GM18507 (cell line): ENCODE results near the gene PPT2.
"Not testable (repeated sequence)": the region's sequence is repeated elsewhere in the genome, so short reads cannot be mapped to it uniquely, and the experiment has no call there.

Source experiments
- DNase-seq: peaks from one replicate; pipeline ENCODE4 v3.0.0; 2011; ENCODE audit warnings: low read depth; ENCODE audit not compliant: insufficient read length; ENCODE audit errors: extremely low spot score
- FAIRE-seq: peaks from 2 replicates; lab custom pipeline; 2011; peaks lifted over from hg19 to GRCh38; lab: Jason Lieb, UNC

The PPT2 gene

DNA sequence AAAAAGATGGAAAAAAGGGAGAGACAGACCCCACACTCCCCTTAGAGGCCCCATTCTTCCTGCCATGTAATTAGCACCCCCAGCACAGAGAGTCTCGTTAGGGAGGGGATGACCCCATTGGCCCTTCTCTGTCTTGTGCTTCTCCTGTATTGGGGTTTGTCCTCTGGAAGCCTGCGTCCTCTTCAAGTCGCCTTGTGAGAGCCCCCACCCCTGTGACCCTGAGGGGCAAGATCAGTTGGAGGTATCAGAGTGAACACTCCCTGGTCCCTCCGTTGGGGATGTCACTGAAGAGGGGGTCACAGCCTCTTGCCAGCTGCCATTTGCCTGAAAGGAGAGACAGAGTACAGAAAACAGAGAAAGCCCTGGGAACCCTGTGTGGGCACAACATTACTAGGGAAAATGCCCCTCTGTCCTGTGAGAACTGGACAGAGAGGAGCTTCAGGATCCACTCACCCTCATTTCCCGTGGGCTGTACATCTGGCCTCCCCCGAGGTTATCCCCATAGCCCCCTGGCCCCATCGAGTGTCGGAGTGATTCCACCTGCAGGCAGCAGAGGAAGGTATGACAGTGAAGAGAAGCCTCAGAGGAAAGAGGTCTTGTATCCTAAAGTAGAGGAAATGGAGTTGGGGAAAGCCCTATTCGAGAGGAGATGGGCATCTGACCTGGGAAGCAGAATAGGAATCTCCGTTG lies 32.4 kb downstream of the PPT2 start:
- DNase-seq, FAIRE-seq: not testable (repeated sequence)

- FAIRE-seq (no peak), DNase-seq (no peak)
These were observed 33.2 kb downstream of the PPT2 start for GRCh38 chr6:32187009-32187709.

- FAIRE-seq, DNase-seq: not testable (repeated sequence)
These were observed 33.9 kb downstream of the PPT2 start for GRCh38 chr6:32187725-32188380.

- DNase-seq = no peak
- FAIRE-seq = no peak
These were observed 34.6 kb downstream of the PPT2 start for GRCh38 chr6:32188381-32189068.

- FAIRE-seq (no peak), DNase-seq (no peak)
These were observed 35.3 kb downstream of the PPT2 start for GRCh38 chr6:32189069-32189741.

DNA sequence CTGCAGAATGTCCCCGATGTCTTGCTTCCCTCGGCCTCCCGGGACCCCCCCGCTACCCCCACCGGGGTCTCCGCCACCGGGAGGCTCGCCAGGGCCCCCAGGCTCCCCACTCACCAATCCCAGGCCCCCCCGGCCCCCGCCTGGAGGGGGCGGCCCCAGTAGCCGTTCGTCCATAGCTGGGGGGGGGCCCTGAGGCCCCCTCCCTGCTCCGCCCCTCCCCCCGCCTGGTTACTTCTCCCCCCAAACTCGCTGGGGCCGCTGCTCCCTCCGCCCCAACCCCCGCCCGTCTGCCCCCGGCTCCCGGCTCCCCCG lies 35.8 kb downstream of the PPT2 start:
- no peak for FAIRE-seq
- DNase-seq = no peak

GRCh38 chr6:32190054-32190851 lies 36.3 kb downstream of the PPT2 start, which contains the start of gene PBX2:
Gene PBX2, minus strand, starts transcription at chr6:32190202. Its CDS starts 287 bp downstream, at chr6:32189915.
- FAIRE-seq = peak; percentile 96
- DNase-seq = peak; percentile 64

- FAIRE-seq (no peak), DNase-seq (no peak)
These were observed 37.2 kb downstream of the PPT2 start for GRCh38 chr6:32190911-32191677.

DNA sequence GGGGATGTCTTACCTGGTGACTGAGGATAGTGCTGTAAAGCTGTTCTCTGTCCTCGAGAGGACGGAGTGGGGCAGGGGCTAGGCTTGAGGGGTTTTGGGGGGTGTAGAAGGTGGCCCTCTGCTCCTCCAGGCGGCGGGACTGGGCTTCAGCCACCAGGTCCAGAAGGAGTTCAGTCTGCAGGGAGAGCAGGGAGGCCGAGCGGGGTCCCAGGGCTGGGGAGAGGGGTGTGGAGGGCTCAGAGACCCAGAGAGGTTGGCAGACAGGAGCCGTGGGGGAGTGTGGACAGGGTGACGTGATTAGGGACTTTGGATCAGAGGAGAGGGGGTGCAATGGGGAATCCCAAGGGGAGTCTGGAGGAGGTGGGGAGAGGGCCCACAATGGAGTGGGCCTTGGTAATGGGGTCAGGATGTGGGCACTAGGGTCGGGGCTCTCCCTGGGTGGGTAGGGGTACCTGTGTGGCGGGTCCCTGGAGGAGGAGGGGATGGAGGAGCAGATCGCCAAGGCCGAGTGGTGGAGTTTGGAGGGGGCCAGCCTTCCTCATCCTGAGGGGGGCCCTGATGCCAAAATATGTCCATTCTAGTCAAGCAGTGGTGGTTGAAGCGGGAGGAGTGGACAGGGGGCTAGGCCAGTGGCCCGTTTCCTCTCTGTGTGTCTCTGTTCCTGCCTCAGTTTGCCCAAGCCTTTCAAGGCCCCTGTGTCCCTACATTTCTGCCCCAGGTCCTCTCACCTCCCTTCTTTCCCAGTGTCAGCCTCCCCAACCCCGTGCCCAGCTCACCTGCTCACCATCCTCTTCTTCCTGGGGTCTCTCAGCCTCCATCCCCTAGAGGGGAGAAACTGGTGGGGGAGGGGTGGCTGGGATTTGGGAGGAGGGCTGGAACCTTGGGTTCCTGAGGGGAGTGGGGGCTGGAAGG lies 38.0 kb downstream of the PPT2 start:
- DNase-seq (no peak), FAIRE-seq (no peak)

GRCh38 chr6:32192608-32193039 lies 38.7 kb downstream of the PPT2 start, which contains the start of gene GPSM3:
Gene GPSM3, minus strand, starts transcription at chr6:32192643. Its CDS starts 130 bp downstream, at chr6:32192513.
- DNase-seq (no peak), FAIRE-seq (peak; percentile 75)

DNA sequence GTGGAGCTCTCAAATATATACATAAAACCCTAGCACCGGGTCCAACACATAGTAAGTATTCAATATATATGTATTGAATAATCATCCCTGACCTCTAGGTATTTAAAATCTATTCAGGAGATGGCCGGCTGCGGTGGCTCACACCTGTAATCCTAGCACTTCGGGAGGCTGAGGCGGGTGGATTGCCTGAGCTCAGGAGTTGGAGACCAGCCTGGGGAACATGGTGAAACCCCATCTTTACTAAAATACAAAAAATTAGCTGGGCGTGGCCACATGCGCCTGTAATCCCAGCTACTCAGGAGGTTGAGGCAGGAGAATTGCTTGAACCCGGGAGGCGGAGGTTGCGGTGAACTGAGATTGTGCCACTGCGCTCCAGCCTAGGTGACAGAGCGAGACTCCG lies 39.2 kb downstream of the PPT2 start:
- not testable (repeated sequence) for FAIRE-seq, DNase-seq

- no peak for FAIRE-seq
These were observed 40.4 kb downstream of the PPT2 start for GRCh38 chr6:32194388-32194787.

DNA sequence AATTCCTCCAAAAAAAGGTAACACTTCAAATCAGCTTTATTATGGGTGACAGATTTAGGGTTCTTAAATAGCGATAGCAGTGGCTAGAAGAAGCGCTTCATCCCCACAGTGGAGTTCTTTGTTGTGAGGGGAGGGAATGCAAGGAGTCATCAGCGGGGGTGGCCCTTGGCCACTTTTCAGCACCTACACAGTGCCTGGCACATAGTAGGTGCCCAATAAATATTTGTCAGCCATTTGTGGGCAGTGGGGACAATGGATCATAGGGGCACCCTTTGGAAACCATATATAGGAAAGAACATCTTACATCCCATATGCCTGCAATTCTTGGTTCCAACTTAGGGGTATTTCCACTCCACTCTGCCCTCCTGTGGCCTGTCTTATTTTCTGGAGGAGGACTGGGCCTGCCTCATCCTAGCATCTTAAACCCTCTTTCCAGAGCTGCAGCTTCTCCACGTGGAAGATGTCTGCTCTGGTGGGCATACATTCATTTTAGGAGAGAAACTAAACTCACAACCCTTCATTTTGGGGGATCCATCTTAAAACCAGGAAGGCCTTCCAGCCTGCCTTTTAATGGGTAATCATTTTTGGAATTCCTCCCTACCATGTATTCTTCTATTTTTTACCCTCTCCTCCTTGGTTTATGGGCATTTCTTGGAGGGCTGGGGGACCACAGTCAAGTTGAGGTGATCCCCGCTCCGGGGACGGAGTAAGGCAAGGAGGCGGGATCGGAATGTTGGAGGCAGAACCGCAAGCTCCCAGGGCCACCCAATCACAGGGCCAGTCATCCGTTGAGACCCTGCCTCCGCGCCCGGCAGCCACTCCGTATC lies 41.1 kb downstream of the PPT2 start:
- peak; percentile 66 for FAIRE-seq

More at GRCh38 chr6:32194388-32194787, 40.4 kb downstream of the PPT2 start:
- DNase-seq = no peak

GRCh38 chr6:32195652-32195901 lies 41.6 kb downstream of the PPT2 start:
- DNase-seq (peak; percentile 87), FAIRE-seq (peak; percentile 99)

More for the DNA sequence above, 41.1 kb downstream of the PPT2 start:
- no peak for DNase-seq

DNA sequence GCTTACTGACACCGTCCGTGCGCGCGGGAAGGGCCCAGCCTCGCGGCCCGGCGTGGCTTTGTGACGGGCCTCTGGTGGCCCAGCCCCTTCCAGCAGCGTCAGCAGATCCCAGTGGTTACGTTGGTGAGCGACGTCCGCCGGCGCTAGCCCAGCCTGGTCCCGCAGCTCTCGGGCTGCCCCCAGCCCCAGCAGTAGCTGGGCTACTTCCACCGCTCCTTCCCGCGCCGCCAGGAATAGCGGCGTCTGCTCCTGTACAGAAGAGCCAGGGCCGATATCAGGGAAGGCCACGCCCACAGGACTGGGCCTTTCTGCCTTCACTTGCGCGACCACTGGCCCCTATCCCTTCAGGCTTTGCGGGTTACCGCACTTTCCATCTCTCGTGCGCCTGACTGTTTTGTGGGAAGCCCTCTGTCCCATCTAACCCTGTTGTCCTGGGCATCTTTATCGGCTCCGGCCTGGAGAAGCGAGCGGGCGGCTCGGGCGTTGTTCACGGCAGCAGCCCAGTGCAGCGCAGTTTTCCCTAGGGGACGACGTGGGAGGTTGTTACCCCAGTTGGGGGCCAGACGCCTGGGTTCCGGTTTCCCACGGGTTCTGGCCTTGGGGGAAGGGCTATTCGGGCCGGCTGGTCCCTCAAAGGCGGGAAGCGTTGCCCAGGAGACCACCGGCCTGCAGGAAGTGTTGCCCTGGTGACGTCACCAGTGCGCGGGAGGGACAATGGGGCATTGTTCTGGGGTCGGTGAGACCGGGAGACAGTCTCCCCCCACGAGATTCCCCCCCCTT lies 42.2 kb downstream of the PPT2 start:
- FAIRE-seq = peak; percentile 73
- DNase-seq = peak; percentile 58
